Activated CD4-positive, CD25-positive, alpha-beta regulatory T cell treated with anti-CD3 and anti-CD28 coated beads, Interleukin-2, amount 50 U/mL, for 16 hours (primary cell): ENCODE measurements around the gene SOCS3.

Experiments
- DNase-seq: peaks from one replicate; pipeline ENCODE4 v3.0.0-alpha.2; 2020; ENCODE audit warnings: low read depth, low spot score

SOCS3 gene, protein sequence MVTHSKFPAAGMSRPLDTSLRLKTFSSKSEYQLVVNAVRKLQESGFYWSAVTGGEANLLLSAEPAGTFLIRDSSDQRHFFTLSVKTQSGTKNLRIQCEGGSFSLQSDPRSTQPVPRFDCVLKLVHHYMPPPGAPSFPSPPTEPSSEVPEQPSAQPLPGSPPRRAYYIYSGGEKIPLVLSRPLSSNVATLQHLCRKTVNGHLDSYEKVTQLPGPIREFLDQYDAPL

DNA sequence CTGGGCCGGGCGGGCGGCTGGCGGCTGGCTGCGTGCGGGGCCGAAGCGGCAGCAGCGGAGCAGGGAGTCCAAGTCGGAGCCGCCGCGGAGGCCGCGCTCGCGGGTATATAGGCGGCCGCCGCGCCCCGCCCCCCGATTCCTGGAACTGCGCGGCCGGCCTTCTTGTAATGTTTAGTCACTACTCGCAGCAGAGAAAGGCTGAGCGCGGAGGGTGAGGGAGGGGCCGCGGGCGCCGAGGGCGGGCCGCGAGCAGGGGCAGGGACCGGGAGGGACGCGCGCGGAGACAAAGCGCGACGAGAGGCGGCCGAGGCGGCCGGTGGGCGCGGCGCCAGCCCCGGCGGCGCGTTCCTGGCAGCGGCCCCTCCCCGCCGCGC, at the start of gene SOCS3:
SOCS3 (minus strand) TSS at position 81 of the 374 bp plus-strand sequence. CDS start 982 bp downstream, outside the sequence.
- DNase-seq, result peak; percentile 90

- DNase-seq, result no peak
These were observed 49.5 kb upstream of the SOCS3 start for GRCh38 chr17:78409191-78409928.

DNA sequence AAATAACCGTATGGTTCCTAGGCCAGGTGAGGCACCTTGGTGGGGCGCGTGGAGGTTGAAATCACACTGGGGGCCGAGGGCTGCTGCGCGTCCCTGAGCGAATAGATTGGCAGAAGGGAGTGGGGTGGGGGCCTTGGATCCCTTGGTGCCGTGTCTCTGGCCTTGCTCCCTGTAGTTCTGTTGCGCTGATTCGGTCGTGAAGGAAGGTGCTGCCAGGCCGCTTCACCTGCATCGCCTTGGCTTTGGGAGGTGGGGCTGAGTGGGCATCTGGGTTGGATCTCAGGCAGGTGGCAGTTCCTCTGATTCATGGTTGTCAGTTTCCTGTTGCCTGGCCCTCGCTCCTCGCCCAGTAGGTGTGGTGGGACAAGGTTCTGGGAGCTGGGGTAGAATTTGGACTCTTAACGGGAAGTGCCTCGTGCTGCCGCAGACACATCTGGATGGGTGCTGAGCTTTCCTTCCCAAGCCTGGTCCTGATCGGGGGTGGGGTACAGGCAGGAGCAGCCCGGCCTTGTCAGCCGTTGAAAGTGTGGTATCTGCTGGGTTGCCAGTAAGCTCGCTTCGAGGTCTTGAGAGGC, 48.7 kb upstream of the SOCS3 start:
- no peak for DNase-seq

DNA sequence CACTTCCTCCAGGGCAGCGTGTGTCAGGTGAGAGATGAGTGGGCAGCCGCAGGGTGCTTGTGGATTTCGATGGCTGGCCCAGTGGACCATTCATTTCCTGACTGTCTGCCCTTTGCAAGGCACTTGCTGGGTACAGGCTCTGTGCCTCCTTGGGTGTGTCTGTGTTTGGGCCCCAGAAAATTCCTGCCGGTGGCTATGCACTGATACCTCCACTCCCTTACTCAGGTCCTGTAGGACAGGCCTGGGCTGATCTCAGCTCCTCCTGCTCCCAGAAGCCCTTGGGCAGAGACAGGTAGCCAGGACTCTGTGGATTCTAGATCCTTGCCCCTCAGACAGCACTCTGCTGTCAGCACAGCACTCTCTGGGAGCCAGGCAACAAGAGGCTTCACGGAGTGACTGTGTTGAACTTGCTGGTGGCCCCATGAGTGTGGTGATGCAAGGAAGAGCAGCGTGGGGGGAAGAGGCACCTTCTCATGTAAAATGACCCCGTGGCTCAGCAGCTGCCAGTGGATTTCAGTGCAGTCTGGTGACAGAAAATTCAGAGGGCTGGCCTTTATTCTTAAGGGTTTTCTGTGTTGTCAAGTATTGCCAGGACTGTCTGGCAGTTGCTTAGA, 47.6 kb upstream of the SOCS3 start:
- DNase-seq, result no peak

DNA sequence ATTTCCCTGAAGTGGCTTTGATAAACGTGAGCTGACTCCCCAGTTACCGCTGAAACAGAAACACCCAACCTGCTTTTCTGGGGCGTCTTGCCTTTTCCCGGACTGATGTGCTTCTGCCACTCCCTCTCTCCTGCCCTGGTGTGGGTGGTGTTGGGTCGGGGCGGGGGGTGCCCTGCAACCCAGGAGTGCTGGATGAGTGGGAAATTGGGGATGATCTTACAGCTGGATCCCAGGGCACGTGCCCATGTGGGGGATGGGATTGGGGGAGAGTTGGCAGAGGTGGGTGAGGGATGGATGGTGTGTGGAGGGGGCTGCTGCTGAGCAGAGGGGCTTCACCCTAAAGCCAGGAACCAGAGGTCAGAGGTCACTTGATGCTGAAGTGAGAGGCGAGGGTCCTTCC, 47.0 kb upstream of the SOCS3 start:
- DNase-seq, result no peak

DNA sequence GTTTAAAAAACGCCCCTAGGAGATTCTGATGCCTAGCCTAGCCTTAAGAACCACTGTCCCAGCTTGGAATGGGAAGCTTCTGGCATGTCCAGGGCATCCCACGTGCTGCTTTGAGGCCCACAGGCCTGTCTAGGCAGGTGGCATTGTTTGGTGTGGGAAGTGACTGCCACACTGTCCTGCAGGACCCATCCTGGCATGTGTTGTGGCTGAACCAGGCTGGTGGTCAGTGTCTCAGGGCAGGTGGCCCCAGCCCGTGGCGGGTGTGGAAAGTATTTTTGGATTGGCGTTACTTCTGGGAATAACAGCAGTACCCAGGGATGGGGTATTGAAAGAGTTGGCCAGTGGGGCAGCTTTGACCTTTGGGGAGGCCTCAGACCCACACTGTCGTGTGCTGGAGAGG, 46.5 kb upstream of the SOCS3 start:
- DNase-seq, result no peak

- DNase-seq, result no peak
These were observed 43.9 kb upstream of the SOCS3 start for GRCh38 chr17:78403822-78404221.

DNA sequence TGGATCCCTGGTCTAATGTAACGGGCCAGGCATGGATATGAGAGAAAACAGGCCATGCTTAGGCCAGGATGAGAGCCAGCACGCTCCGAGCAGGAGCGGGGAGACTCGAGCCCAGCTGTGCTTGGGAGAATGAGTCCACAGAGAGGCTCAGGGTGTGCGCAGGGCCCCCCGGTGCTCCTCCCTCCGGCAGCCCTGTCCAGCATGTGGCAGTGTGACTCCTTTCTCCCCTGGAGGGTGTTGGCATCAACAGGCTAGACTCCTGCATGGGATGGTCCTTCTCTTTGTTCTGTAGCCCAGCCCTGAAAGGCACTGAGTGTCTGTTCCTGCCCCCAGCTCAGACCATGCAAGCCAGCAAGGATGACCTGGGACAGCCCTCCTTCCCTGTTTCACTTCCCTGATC, 42.0 kb upstream of the SOCS3 start:
- DNase-seq, result no peak

- no peak for DNase-seq
These were observed 41.4 kb upstream of the SOCS3 start for GRCh38 chr17:78401246-78401645.

- no peak for DNase-seq
These were observed 40.8 kb upstream of the SOCS3 start for GRCh38 chr17:78400581-78401240.

DNA sequence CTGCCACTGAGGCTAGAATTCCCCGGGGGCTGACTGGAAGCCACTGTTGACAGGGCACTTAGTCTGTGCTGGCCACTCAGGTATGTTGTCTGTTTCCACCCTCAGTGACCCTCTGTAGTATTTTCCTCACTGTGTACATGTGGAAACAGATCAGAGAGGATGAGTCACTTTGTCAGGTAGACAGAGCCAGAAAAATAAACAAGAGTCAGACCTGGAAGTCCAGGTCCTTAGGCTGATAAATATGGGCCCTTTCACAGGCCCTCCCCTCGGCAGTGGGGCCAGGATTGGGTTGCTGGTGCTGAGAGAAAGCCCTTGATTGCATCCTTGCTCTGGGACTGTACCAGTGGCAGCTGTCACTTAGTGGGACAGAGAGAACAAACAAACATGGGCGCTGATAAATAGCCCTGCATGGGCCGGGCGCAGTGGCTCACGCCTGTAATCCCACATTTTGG, 39.8 kb upstream of the SOCS3 start:
- no peak for DNase-seq

DNA sequence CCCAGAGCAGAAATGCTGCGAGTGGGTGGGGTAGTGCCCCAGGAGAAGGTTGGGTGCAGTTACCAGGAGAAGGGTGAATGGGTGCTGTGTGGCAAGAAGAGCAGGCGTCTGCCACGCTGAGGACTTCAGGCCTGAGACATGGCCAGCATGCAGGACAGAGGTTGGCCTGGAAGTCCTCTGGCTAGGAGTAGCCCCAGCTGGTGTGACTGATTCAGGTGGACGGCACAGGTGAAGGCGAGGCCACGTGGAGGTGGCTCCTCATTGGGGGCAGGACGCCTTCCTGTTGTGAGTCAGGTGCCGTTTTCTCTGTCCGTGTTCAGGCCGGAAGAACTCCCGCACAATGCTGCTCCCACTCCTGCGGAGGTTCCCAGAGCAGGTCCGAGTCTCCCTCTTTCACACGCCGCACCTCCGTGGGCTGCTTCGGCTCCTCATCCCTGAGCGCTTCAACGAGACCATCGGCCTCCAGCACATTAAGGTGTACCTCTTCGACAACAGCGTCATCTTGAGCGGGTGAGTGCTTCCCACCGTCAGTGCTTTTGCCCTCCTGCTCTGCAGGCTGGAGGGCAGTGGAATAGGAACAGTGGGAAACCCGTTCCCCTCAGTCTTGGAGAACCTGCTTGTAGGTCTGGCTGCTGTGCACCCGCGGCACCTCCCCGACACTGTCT, 39.3 kb upstream of the SOCS3 start:
- no peak for DNase-seq

GRCh38 chr17:78398390-78398789, 38.5 kb upstream of the SOCS3 start:
- no peak for DNase-seq

DNA sequence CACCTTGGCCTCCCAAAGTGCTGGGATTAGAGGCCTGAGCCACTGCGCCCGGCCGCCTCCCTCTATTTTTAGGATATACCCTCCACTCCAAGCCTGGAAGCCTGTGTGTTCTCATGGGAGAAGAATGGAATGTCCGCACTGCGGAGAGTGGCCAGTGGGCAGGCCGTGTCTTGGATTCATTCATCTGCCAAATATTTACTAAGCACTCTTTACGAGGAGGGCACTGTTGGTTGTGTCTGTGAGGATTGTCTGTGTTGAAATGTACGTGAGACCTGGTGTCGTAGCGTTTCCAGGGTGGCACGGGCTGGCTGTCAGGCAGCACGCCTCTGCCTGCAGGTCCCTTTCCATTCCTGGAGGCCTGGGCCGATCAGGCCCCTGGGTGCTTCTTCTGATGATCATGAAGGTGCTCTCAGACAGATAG, 37.8 kb upstream of the SOCS3 start:
- no peak for DNase-seq

GRCh38 chr17:78396441-78397337, 36.8 kb upstream of the SOCS3 start:
- no peak for DNase-seq

- DNase-seq, result no peak
These were observed 35.3 kb upstream of the SOCS3 start for GRCh38 chr17:78395155-78395554.

DNA sequence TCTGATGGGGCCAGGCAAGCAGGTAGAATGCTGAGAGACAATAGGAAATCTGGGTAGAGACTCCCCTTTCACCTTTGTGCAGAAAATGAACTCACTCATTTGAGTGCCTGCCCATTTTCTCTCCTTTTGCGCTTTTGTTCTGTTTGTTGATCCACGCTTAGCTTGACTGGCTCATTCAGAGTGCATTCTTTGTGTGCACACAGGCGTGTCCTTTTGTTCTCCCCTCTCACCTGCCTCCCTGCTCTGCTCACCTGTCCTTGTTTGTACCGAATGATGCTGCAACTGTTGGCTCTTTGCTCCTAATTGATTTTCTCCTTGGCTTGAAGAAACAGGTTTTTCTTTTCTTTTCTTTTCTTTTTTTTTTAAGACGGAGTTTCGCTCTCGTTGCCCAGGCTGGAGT, 34.3 kb upstream of the SOCS3 start:
- no peak for DNase-seq

GRCh38 chr17:78393575-78393974, 33.7 kb upstream of the SOCS3 start:
- DNase-seq, result no peak

DNA sequence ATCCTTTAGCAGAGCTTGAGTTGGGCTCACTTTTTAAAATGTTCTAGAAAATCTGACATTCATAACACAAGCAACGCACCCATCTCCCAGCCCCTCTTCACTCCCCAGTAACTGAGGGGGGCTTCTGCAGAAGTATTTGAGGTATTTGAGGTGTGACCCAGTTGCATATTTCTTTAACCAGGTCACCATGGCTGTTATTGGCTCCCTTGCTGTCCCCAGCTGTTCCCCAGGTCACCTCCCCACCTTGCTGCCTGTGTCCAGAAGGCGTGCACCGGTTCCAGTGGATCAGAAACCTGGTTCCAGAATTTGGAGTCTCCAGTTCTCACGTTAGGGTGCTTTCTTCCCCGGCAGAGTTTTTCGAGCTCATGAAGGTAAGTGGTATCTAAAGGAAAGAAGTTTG, 32.4 kb upstream of the SOCS3 start:
- DNase-seq, result no peak

GRCh38 chr17:78391843-78392242, 32.0 kb upstream of the SOCS3 start:
- no peak for DNase-seq

GRCh38 chr17:78391051-78391431, 31.2 kb upstream of the SOCS3 start:
- no peak for DNase-seq
